ENCODE measurements around the gene DISP3. TPM values are rescaled to one million over a fixed set of nuclear protein-coding genes. Genes with fewer than 3 reads are reported as not detected.

The DISP3 gene
- total RNA-seq, 2 experiments from 2014 or later: 0.97 to 1.7 TPM

DNA sequence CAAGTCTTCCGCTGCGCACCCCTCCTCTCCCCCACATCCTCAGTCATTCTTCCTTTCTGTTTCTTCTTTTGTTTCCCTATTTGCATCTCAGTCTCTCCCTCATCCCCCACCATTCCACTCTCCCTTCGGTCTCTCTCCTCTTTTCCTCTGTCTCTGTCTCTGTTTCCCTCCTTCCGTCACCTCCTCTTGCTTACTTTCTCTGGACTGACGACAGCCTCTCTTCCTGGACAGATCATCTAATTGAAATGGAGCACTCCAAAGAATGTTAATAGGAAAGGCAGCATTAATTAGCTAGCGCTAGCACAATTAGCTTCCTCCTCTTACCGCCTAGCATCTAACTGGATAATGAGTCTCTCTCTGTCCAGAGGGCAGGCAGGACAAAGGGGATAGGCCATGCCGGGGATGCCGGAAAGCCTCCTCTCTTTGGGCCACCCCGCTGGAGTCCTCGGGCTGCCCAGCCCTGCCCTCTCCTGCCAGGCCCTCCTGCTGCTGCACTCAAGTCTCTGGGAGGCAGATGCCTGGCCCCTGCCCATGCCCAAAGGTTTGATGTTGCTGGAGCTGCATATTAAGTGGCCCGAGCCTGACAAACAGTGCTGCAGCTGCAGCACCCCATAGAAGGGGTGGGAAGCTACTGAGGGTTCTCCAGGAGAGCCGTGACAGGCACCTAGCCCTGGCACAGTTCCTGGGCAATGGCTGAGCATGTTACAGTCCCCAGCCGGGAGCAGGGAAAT is 20.8 kb downstream of the DISP3 start:
- H3K4me3 ChIP-seq (ENCODE audit: low read depth, low read length, poor library complexity, severe bottlenecking): no peak overlapping the region
- no TSS peak for BruUV-seq (replicated peaks)
- no peaks in the 10 kb centered on the region for H3K36me3 ChIP-seq (ENCODE audit: insufficient read depth, low read length)
- TF ChIP-seq EZH2phosphoT487 (IDR thresholded peaks at IDR 0.05; ENCODE audit: borderline replicate concordance, low read depth, low read length): no peak
- TF ChIP-seq, protein P1, sequence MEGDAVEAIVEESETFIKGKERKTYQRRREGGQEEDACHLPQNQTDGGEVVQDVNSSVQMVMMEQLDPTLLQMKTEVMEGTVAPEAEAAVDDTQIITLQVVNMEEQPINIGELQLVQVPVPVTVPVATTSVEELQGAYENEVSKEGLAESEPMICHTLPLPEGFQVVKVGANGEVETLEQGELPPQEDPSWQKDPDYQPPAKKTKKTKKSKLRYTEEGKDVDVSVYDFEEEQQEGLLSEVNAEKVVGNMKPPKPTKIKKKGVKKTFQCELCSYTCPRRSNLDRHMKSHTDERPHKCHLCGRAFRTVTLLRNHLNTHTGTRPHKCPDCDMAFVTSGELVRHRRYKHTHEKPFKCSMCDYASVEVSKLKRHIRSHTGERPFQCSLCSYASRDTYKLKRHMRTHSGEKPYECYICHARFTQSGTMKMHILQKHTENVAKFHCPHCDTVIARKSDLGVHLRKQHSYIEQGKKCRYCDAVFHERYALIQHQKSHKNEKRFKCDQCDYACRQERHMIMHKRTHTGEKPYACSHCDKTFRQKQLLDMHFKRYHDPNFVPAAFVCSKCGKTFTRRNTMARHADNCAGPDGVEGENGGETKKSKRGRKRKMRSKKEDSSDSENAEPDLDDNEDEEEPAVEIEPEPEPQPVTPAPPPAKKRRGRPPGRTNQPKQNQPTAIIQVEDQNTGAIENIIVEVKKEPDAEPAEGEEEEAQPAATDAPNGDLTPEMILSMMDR (conservative IDR thresholded peaks at IDR 0.05; ENCODE audit: low read length): no peak
- H3K27ac ChIP-seq (ENCODE audit: low read depth, low read length, poor library complexity, severe bottlenecking): no peak overlapping the region
- no peaks in the 10 kb centered on the region for H3K4me1 ChIP-seq (ENCODE audit: insufficient read depth, low read length, poor library complexity, severe bottlenecking)
- no peaks in the 10 kb centered on the region for H3K79me2 ChIP-seq (ENCODE audit: insufficient read depth, low read depth, low read length)
- no peak overlapping the region for H3K4me2 ChIP-seq (ENCODE audit: low read length)
- intact Hi-C loops (cut with micrococcal nuclease; ENCODE audit: unreplicated experiment): no loop called here
- H3K9me3 ChIP-seq (ENCODE audit: low read length): peaks cover under 1% of the 10 kb centered on the region; the same call in 1 of the 2 replicates
- no peak overlapping the region for H2AFZ ChIP-seq (ENCODE audit: low read length)
- no peaks in the 10 kb centered on the region for H3K9me2 ChIP-seq (ENCODE audit: insufficient read depth, low read length)
- H4K20me1 ChIP-seq (ENCODE audit: insufficient read depth, low read length): no peaks in the 10 kb centered on the region
- ChIA-PET POLR2A (no interaction called here), CTCF (ENCODE audit: unreplicated experiment) (no interaction called here)
- no peak for DNase-seq (ENCODE audit: low spot score)

DNA sequence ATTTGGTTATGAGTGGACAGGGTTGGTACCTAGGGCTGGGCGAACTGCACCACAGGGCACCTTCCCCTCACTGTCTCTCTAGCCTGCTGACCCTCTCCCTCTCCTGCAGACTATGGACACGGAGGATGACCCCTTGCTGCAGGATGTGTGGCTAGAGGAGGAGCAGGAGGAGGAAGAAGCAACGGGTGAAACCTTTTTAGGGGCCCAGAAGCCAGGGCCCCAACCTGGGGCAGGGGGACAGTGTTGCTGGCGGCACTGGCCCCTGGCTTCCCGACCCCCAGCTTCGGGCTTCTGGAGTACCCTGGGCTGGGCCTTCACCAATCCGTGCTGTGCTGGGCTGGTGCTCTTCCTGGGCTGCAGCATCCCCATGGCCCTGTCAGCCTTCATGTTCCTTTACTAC is 21.9 kb downstream of the DISP3 start:
- TF ChIP-seq, protein P1 (conservative IDR thresholded peaks at IDR 0.05; ENCODE audit: low read length): no peak
- TF ChIP-seq EZH2phosphoT487 (IDR thresholded peaks at IDR 0.05; ENCODE audit: borderline replicate concordance, low read depth, low read length): no peak
- BruUV-seq (replicated peaks): no TSS peak
- POLR2A ChIA-PET: no interaction called here
- no peaks in the 10 kb centered on the region for H3K36me3 ChIP-seq (ENCODE audit: insufficient read depth, low read length)
- no peaks in the 10 kb centered on the region for H3K79me2 ChIP-seq (ENCODE audit: insufficient read depth, low read depth, low read length)
- H3K4me1 ChIP-seq (ENCODE audit: insufficient read depth, low read length, poor library complexity, severe bottlenecking): no peaks in the 10 kb centered on the region
- CTCF ChIA-PET (ENCODE audit: unreplicated experiment): no interaction called here
- no peak overlapping the region for H3K4me2 ChIP-seq (ENCODE audit: low read length)
- no peaks in the 10 kb centered on the region for H3K9me2 ChIP-seq (ENCODE audit: insufficient read depth, low read length)
- no peak for DNase-seq (ENCODE audit: low spot score)
- intact Hi-C loops (cut with micrococcal nuclease; ENCODE audit: unreplicated experiment): no loop called here
- H2AFZ ChIP-seq (ENCODE audit: low read length): no peak overlapping the region
- no peaks in the 10 kb centered on the region for H4K20me1 ChIP-seq (ENCODE audit: insufficient read depth, low read length)
- no peak overlapping the region for H3K27ac ChIP-seq (ENCODE audit: low read depth, low read length, poor library complexity, severe bottlenecking)
- no peak overlapping the region for H3K4me3 ChIP-seq (ENCODE audit: low read depth, low read length, poor library complexity, severe bottlenecking)
- peaks cover 11% of the 10 kb centered on the region; the same call in 1 of the 2 replicates for H3K9me3 ChIP-seq (ENCODE audit: low read length)

DNA sequence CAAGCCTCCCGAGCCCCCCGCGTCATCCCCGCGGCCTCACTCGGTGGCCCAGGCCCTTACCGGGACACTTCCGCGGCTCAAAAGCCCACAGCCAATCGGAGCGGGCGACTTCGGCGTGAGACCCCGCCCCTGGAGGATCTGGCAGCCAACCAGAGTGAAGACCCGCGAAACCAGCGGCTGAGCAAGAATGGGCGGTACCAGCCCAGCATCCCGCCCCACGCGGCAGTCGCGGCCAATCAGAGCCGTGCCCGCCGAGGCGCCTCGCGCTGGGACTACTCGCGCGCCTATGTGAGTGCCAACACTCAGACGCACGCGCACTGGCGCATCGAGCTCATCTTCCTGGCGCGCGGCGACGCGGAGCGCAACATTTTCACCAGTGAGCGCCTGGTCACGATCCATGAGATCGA is 22.5 kb downstream of the DISP3 start:
- Histone ChIP-seq H3K79me2 (ENCODE audit: insufficient read depth, low read depth, low read length) (no peaks in the 10 kb centered on the region), H3K36me3 (ENCODE audit: insufficient read depth, low read length) (no peaks in the 10 kb centered on the region), H3K4me2 (ENCODE audit: low read length) (no peak overlapping the region), H3K4me1 (ENCODE audit: insufficient read depth, low read length, poor library complexity, severe bottlenecking) (no peaks in the 10 kb centered on the region), H3K9me2 (ENCODE audit: insufficient read depth, low read length) (no peaks in the 10 kb centered on the region), H3K27ac (ENCODE audit: low read depth, low read length, poor library complexity, severe bottlenecking) (no peak overlapping the region), H4K20me1 (ENCODE audit: insufficient read depth, low read length) (no peaks in the 10 kb centered on the region), H3K9me3 (ENCODE audit: low read length) (peaks cover 17% of the 10 kb centered on the region; the same call in 1 of the 2 replicates), H3K4me3 (ENCODE audit: low read depth, low read length, poor library complexity, severe bottlenecking) (no peak overlapping the region), H2AFZ (ENCODE audit: low read length) (no peak overlapping the region)
- intact Hi-C loops (cut with micrococcal nuclease; ENCODE audit: unreplicated experiment): no loop called here
- CTCF ChIA-PET (ENCODE audit: unreplicated experiment): no interaction called here
- no peak for DNase-seq (ENCODE audit: low spot score)
- no TSS peak for BruUV-seq (replicated peaks)
- POLR2A ChIA-PET: no interaction called here
- no peak for TF ChIP-seq EZH2phosphoT487 (IDR thresholded peaks at IDR 0.05; ENCODE audit: borderline replicate concordance, low read depth, low read length)
- TF ChIP-seq, protein P1 (conservative IDR thresholded peaks at IDR 0.05; ENCODE audit: low read length): no peak
